SW 1271 (cell line): Measurements from ENCODE around the gene PRSS56.

Experiments
- DNase-seq, 2 experiments: peaks; one replicate each; lab custom pipeline; 2025; lab: John Stamatoyannopoulos, UW

Gene PRSS56

GRCh38 chr2:232502511-232502910 is 17.7 kb upstream of the PRSS56 start:
- no peak for DNase-seq

GRCh38 chr2:232502911-232503808 is 17.0 kb upstream of the PRSS56 start:
- DNase-seq, result no peak

DNA sequence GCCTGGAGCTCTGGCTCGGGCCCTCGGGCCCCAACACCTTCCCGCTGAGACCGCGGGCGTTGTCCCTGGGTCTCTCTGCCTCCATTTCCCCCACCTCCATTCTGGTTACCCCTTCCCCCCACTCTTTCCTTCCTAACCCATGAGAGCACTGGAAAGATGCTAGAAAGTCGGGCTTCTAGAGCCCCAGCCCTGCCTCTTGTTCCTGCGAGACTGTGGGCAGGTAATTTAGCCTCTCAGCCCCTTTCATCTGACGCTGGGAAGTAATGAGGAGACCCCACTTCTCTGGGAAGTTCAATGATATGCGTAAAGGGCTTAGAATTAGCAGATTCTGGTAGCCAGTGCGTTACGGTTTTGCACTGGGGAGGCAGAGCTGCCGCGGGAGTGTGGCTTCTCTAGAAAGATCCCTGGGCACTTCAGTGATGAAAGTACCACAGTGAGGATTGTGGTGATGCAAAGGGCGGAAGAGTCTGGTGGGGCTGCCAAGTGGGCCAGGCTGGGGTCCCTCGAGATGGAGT is 16.3 kb upstream of the PRSS56 start:
- no peak for DNase-seq

DNA sequence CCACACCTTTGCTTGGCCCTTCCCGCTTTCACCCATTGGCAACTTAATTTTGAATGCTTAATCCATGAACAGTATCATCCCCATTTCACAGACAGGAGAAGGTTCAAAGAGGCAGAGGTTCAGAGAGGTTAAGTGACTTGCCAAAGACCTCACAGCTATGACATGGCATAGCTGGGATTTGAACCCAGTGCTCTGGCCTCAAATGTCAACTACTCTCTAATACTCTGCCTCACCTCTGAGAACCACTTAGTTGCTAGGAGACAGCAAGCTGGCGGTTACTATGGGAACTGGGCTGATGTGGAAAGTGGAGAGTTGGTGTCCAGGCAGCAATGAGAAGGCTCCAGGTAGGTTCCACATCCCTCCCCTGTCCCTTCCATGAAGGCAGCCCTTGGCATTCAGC is 15.8 kb upstream of the PRSS56 start:
- no peak for DNase-seq

DNA sequence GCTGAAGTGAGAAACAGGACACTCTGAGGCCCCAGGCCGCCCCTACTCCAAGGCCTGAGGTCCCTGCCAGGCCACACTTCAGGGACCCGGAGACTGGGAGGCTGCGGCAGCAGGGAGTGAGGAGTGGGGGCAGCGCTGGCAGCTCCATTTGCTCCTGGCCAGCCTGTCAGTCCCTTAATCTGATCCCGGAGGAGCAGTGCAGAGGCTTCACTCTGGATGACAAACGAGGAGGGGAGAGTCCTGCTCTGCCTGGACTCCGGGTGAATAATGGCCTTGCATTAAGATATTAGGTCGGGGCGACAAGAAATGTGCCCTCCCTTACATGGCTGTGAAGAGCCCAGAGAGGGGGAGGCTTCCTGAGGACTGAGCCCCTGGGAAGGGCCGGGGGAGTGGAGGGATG is 14.3 kb upstream of the PRSS56 start:
- DNase-seq, result no peak

- no peak for DNase-seq
Measured at GRCh38 chr2:232506709-232507108, 13.5 kb upstream of the PRSS56 start.

DNA sequence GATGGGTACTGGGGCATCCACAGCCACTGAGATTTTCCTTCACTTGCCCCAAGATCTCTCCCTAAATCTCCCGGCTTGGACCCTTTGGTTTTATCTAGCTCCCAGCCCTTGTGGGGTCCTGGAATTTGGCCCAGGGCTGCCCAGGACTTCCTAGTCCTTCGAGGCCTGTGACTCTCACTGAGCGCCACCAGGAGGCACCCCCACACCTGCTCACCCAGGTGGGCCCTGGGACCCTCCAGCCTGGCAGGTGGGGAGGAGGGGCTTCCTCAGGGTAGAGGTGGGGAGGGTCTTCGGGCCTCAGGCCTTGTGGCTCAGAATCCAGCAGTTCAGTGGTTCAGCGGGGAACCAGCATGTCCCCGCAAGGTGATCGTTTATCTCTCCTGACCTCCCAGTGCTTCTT is 11.9 kb upstream of the PRSS56 start:
- no peak for DNase-seq

DNA sequence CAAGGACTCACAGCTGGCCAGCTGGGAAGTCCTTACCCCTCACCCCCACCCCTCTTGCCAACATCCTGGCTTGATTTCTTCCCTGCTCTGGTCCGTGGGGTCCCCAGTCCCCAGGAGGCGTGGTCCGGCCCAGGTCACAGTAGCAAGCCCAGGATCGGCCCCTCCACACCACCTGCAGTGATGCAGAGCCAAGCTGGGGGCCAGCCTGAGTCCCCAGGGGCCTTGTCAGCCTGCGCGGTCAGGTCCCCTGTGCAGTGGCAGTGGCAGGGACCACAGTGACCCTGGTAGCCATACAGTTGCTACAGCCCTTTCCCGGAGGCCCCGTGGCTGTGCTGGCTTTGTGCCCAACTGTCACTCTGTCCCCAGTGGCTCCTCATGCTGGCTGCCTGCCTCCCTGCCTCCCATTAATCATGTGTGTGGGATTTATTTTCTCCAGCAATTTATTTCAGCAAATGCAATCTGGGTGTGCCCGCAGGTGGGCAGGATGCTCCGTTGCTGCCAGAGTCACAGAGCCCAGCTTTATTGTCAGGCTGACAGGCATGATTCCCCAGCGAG is 8.8 kb upstream of the PRSS56 start:
- DNase-seq, result no peak

DNA sequence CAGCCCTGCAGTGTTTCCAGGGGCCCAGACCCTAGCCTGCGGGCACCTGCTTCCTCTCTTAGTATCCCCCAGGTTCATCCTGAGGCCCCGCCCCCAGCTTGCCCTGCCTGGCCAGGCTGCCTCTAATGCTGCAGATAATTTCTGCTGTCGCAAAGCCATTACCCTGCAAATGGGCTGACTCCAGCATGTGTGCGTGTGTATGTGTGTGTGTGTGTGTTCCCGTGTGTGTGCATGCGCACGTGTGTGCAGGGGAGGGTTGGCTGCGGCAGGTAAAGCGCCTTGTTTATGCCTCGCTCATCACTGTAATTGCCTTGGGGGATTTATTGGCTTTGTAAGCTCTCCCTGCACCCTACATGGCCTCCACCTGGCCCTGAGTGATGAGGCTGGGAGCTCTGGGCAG is 7.6 kb upstream of the PRSS56 start:
- no peak for DNase-seq

- no peak for DNase-seq
Measured at GRCh38 chr2:232513353-232513752, 6.8 kb upstream of the PRSS56 start.

GRCh38 chr2:232515639-232516038 is 4.5 kb upstream of the PRSS56 start:
- DNase-seq, result no peak

GRCh38 chr2:232516551-232516950 is 3.6 kb upstream of the PRSS56 start:
- no peak for DNase-seq

DNA sequence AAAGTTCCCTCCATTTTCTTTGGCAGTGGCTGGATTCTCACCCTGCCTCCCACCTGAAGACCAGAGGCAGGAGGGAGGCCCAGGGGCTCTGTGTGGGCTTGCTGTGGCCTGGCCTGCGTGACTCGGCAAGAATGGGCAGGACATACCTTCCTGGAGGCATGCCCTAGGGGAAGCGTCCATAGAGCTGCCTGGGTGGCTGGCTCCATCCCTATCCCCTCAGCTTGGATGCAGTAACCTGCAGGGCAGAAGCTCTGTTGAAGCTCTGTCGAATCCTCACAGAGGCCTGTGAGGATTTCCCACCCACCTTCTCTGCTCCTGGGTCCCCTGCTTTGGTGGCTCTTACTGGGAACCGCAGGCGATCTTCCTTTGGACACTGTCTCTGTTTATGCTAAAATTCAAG is 1.3 kb upstream of the PRSS56 start:
- DNase-seq, result no peak

- DNase-seq, result no peak
Measured at GRCh38 chr2:232520489-232520888, 301 bp downstream of the PRSS56 start.

DNA sequence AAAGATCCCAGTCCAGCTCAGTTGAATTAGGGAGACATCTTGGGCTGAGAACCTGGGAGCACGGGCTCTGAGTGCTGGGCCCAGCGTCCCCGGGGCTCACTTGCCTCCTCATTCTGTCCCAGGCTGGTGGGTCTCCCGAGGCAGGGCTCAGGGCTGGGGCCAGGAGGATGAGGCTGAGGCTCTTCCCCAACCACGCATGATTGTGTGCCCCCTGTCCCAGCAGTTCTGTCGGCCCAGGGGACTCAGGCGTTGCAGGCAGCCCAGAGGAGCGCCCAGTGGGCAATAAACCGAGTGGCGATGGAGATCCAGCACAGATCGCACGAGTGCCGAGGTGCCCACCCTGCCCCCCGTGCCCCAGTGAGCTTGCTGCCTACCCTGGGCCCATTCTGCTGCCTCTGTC is 910 bp downstream of the PRSS56 start:
- DNase-seq, result no peak

- DNase-seq, result peak in 1 of 2 experiments; percentile 22
Measured at GRCh38 chr2:232521959-232522622, 1.9 kb downstream of the PRSS56 start.

DNA sequence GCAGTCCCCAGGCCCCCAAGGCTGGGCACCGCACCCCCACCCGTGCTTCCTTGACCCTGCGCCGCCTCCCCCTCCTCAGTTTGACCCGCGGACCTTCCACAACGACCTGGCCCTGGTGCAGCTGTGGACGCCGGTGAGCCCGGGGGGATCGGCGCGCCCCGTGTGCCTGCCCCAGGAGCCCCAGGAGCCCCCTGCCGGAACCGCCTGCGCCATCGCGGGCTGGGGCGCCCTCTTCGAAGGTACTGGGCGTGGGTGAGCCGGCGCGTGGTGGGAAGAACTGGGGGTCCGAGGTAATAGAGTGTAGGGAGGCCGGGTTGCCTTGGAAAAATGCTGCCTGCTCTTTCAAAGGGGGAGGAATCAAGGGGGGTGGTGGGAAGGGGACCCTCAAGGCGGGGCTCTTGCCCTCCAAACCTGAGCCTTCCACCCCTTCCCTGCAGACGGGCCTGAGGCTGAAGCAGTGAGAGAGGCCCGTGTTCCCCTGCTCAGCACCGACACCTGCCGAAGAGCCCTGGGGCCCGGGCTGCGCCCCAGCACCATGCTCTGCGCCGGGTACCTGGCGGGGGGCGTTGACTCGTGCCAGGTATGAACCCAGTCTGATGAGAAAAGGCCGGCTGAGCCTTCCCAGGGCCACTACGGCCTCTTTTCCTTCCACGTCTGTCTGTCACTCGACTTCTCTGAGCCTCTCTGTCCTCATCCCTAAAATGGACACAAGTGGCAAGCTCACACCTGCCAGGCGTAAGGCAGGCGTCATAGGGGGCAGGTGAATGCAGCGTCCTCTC is 2.6 kb downstream of the PRSS56 start:
- DNase-seq, result no peak

DNA sequence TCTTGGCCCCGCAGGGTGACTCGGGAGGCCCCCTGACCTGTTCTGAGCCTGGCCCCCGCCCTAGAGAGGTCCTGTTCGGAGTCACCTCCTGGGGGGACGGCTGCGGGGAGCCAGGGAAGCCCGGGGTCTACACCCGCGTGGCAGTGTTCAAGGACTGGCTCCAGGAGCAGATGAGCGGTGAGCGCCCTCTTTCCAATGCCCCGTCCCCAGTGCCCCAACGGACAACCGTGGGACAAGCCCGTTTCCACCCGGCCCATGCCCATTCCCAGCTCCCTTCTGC is 3.2 kb downstream of the PRSS56 start:
- no peak for DNase-seq

- peak in 1 of 2 experiments; percentile 28 for DNase-seq
Measured at GRCh38 chr2:232523682-232524597, 3.8 kb downstream of the PRSS56 start.

GRCh38 chr2:232524771-232525170 is 4.6 kb downstream of the PRSS56 start:
- DNase-seq, result no peak

DNA sequence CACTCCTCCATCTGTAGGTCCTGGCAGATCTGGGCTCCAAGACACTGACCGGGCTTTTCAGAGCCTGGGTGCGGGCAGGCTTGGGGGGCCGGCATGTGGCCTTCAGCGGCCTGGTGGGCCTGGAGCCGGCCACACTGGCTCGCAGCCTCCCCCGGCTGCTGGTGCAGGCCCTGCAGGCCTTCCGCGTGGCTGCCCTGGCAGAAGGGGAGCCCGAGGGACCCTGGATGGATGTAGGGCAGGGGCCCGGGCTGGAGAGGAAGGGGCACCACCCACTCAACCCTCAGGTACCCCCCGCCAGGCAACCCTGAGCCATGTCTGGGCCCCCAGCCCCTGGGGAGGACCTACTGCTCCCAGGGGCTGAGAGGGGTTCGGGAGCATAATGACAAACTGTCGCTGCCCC is 5.0 kb downstream of the PRSS56 start:
- no peak for DNase-seq
